Measurements from ENCODE around the gene HSP90AB1. TPM values are rescaled to one million over a fixed set of nuclear protein-coding genes. Genes with fewer than 3 reads are reported as not detected.

The HSP90AB1 gene
- total and polyA plus RNA-seq, 2 of the 8 experiments (the other 6 are each of a cell fraction or from before 2014, with no cell fraction given): 1,564 to 2,297 TPM

GRCh38 chr6:44198684-44199083 is 48.2 kb upstream of the HSP90AB1 start:
- Histone ChIP-seq H3K27ac (ENCODE audit: low read depth, low read length) (no peak overlapping the region), H3K4me2 (ENCODE audit: insufficient read depth in 1 of 2, low read depth in 2 of 2, low read length in 2 of 2) (no peak overlapping the region), H4K5ac (ENCODE audit: insufficient read length, low read depth, low read length) (no peak overlapping the region), H3K18ac (ENCODE audit: extremely low read depth, low read length) (no peak overlapping the region), H3K9me3 (ENCODE audit: insufficient read depth in 2 of 2, low read depth in 1 of 2, low read length in 1 of 2) (no peaks in the 10 kb centered on the region), H3K27me3 (replicated peaks in 1 of 4; ENCODE audit: control insufficient read depth in 3 of 4, extremely low read depth in 1 of 4, insufficient read depth in 3 of 4, low read length in 3 of 4) (no peaks in the 10 kb centered on the region), H4K8ac (ENCODE audit: extremely low read depth, insufficient read depth, low read length) (no peak overlapping the region), H3K23ac (ENCODE audit: insufficient read length) (no peak overlapping the region), H3K56ac (replicated peaks; ENCODE audit: insufficient read length, low read depth, low read length) (no peak overlapping the region), H2BK120ac (replicated peaks; ENCODE audit: low read depth, low read length) (no peak overlapping the region), H2BK20ac (ENCODE audit: low read length) (no peak overlapping the region), H4K91ac (replicated peaks; ENCODE audit: insufficient read length, low read length) (no peak overlapping the region), H4K20me1 (replicated peaks in 1 of 2; ENCODE audit: control insufficient read depth in 1 of 2, insufficient read depth in 2 of 2, low read length in 2 of 2) (no peaks in the 10 kb centered on the region), H3K4me1 (replicated peaks in 1 of 4; ENCODE audit: control insufficient read depth in 3 of 4, insufficient read depth in 4 of 4, low read length in 3 of 4) (peaks cover 16 to 28% (median 22%) of the 10 kb centered on the region in 4 experiments), H3K14ac (ENCODE audit: insufficient read length) (no peak overlapping the region), H2BK15ac (ENCODE audit: low read length) (no peak overlapping the region), H3K79me2 (ENCODE audit: control insufficient read depth in 1 of 2, insufficient read depth in 2 of 2, low read length in 2 of 2) (no peaks in the 10 kb centered on the region), H2AFZ (ENCODE audit: low read length) (no peak overlapping the region), H3K23me2 (ENCODE audit: low read depth, low read length) (no peaks in the 10 kb centered on the region; the same call in 1 of the 2 replicates), H3K4ac (replicated peaks; ENCODE audit: insufficient read length, low read depth, low read length) (no peak overlapping the region), H2BK12ac (ENCODE audit: low read depth, low read length) (no peak overlapping the region), H3K36me3 (ENCODE audit: control insufficient read depth in 2 of 4, insufficient read depth in 4 of 4, low read length in 3 of 4) (no peaks in the 10 kb centered on the region), H3K9ac (replicated peaks in 1 of 4; ENCODE audit: extremely low read depth in 1 of 4, low read depth in 3 of 4, low read length in 3 of 4) (no peak overlapping the region), H2BK5ac (ENCODE audit: low read depth, low read length) (no peak overlapping the region), H2AK5ac (ENCODE audit: low read depth, low read length) (no peak overlapping the region), H3K79me1 (ENCODE audit: low read depth, low read length) (no peaks in the 10 kb centered on the region), H3K4me3 (ENCODE audit: extremely low read depth in 1 of 4, insufficient read depth in 2 of 4, low read depth in 3 of 4, low read length in 4 of 4) (no peak overlapping the region)
- WGBS, 2 experiments (ENCODE audit: extremely low coverage in 1 of 2, insufficient coverage in 1 of 2, insufficient read length in 1 of 2, insufficient replicate concordance in 2 of 2, low coverage in 1 of 2, low lambda C conversion rate in 2 of 2, missing lambda C conversion rate in 1 of 2): 84% methylated on average over 3 of the region's 3 CpGs; no CpG with 5 or more reads in 1 of the 2 experiments
- no peak for DNase-seq (ENCODE audit: low read depth in 1 of 2, low spot score in 2 of 2)
- ChIA-PET CTCF (ENCODE audit: partially characterized antibody) (interaction anchor here (0.9 to 3.5 kb wide), 5 partner anchors 8 to 47 kb away, joined by 3 to 19 read pairs (median 6); partner anchors contain the start of gene SLC29A1), POLR2A (ENCODE audit: partially characterized antibody) (interaction anchor here (0.6 to 6.2 kb wide), 7 partner anchors 9 to 410 kb away, joined by 3 to 60 read pairs (median 4); partner anchors contain the start of gene HSP90AB1)
- no peak for FAIRE-seq
- no peak for TF ChIP-seq CEBPB (IDR thresholded peaks at IDR 0.05; ENCODE audit: low read depth, low read length)
- no peak for TF ChIP-seq NANOG (IDR thresholded peaks at IDR 0.05; ENCODE audit: insufficient read depth, low read depth, low read length, poor library complexity, severe bottlenecking)
- TF ChIP-seq BRCA1 (IDR thresholded peaks at IDR 0.05; ENCODE audit: low read depth, low read length): no peak
- TF ChIP-seq POU5F1 (IDR thresholded peaks at IDR 0.05; ENCODE audit: low read depth, low read length): no peak
- no peak for TF ChIP-seq TAF7 (optimal IDR thresholded peaks at IDR 0.05; ENCODE audit: borderline replicate concordance, low read depth, low read length)
- TF ChIP-seq CHD2 (IDR thresholded peaks at IDR 0.05; ENCODE audit: low read length): no peak
- TF ChIP-seq CBX8 (IDR thresholded peaks at IDR 0.05; ENCODE audit: borderline replicate concordance, low read depth, low read length): no peak
- TF ChIP-seq SUZ12 (IDR thresholded peaks at IDR 0.05; ENCODE audit: low read length): no peak
- no peak for TF ChIP-seq RBBP5 (IDR thresholded peaks at IDR 0.05; ENCODE audit: borderline replicate concordance, low read depth, low read length)
- no peak for TF ChIP-seq RNF2 (IDR thresholded peaks at IDR 0.05; ENCODE audit: borderline replicate concordance, low read depth, low read length, missing control alignments, poor library complexity, severe bottlenecking)
